Measurements from ENCODE around the gene ETV7.
A peak's percentile ranks its signal among the peaks of the same experiment; 100 is the strongest.

The ETV7 gene

DNA sequence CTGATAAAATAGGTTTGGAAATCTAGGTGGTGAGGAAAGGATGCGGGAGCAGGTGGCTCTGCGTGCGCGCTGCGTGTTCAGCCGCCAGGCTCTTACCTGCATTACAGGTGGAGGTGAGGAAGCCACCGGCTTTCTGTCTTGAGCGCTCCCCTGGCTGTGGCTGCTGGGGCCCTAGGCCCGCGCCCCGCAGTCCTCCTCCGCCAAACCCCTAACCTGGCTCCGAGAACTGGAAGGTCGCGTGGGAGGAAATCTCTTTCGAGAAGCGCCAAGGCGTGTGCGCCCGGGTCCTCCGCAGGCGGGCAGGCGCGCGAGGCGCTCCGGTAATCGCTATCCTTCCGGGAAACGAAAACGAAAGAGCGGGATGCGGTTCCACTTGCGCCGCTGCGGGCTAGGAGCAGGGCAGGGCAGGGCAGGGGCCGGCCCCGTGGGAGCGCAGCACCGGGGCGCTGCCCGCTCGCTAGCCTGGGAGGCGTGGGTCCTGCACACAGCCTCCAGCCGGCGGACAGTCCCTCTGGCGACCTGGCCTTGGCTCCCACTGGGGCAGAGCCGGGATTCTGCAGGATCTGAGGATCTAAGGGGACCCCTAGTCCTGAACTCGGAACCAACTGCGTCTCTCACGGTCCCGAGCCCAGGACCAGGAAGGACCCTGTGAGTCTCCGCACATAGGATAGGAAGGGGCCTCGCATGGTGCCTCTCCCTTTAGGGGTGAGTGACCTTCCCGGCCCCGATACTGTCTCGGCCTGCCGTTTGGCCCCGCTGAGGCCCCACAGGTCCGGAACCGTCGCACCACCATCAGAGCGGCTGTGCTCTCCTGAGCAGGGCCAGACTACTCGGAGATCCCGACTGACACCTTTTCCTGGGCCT, at the start of gene ETV7:
Gene ETV7 (minus strand): TSS at position 230 of the 864 bp plus-strand sequence. CDS start 128 bp downstream, at position 102.
- ATAC-seq, result peak; percentile 45
- TF ChIP-seq ZFP30 (CRISPR knock-in tag; IDR thresholded peaks at IDR 0.05) (no peak), CSDC2 (CRISPR knock-in tag; IDR thresholded peaks at IDR 0.05) (no peak), PATZ1 (CRISPR knock-in tag; IDR thresholded peaks at IDR 0.05; ENCODE audit: borderline replicate concordance) (no peak), TOX (CRISPR knock-in tag; IDR thresholded peaks at IDR 0.05; ENCODE audit: borderline replicate concordance) (no peak), CREB5 (CRISPR knock-in tag; IDR thresholded peaks at IDR 0.05; ENCODE audit: low read depth) (no peak), ARNTL (CRISPR knock-in tag; IDR thresholded peaks at IDR 0.05; ENCODE audit: borderline replicate concordance, low read depth) (no peak), OSR1 (CRISPR knock-in tag; IDR thresholded peaks at IDR 0.05) (no peak), ZFP3 (CRISPR knock-in tag; IDR thresholded peaks at IDR 0.05) (no peak), ZNF70 (CRISPR knock-in tag; IDR thresholded peaks at IDR 0.05) (no peak), RARB (CRISPR knock-in tag; IDR thresholded peaks at IDR 0.05) (no peak), ISL1 (CRISPR knock-in tag; IDR thresholded peaks at IDR 0.05) (no peak), GLIS3 (CRISPR knock-in tag; IDR thresholded peaks at IDR 0.05) (no peak), ZNF8 (CRISPR knock-in tag; IDR thresholded peaks at IDR 0.05) (no peak)
- TF ChIP-seq, protein P1, sequence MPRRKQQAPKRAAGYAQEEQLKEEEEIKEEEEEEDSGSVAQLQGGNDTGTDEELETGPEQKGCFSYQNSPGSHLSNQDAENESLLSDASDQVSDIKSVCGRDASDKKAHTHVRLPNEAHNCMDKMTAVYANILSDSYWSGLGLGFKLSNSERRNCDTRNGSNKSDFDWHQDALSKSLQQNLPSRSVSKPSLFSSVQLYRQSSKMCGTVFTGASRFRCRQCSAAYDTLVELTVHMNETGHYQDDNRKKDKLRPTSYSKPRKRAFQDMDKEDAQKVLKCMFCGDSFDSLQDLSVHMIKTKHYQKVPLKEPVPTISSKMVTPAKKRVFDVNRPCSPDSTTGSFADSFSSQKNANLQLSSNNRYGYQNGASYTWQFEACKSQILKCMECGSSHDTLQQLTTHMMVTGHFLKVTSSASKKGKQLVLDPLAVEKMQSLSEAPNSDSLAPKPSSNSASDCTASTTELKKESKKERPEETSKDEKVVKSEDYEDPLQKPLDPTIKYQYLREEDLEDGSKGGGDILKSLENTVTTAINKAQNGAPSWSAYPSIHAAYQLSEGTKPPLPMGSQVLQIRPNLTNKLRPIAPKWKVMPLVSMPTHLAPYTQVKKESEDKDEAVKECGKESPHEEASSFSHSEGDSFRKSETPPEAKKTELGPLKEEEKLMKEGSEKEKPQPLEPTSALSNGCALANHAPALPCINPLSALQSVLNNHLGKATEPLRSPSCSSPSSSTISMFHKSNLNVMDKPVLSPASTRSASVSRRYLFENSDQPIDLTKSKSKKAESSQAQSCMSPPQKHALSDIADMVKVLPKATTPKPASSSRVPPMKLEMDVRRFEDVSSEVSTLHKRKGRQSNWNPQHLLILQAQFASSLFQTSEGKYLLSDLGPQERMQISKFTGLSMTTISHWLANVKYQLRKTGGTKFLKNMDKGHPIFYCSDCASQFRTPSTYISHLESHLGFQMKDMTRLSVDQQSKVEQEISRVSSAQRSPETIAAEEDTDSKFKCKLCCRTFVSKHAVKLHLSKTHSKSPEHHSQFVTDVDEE (CRISPR knock-in tag; IDR thresholded peaks at IDR 0.05), result no peak
- TF ChIP-seq, protein P2, sequence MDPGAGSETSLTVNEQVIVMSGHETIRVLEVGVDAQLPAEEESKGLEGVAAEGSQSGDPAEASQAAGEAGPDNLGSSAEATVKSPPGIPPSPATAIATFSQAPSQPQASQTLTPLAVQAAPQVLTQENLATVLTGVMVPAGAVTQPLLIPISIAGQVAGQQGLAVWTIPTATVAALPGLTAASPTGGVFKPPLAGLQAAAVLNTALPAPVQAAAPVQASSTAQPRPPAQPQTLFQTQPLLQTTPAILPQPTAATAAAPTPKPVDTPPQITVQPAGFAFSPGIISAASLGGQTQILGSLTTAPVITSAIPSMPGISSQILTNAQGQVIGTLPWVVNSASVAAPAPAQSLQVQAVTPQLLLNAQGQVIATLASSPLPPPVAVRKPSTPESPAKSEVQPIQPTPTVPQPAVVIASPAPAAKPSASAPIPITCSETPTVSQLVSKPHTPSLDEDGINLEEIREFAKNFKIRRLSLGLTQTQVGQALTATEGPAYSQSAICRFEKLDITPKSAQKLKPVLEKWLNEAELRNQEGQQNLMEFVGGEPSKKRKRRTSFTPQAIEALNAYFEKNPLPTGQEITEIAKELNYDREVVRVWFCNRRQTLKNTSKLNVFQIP (CRISPR knock-in tag; IDR thresholded peaks at IDR 0.05; ENCODE audit: borderline replicate concordance, low read depth), result no peak

- TF ChIP-seq ISL1 (CRISPR knock-in tag; IDR thresholded peaks at IDR 0.05), result peak; percentile 16; the same call in 1 of the 2 replicates
- no peak for TF ChIP-seq ARNTL (CRISPR knock-in tag; IDR thresholded peaks at IDR 0.05; ENCODE audit: borderline replicate concordance, low read depth)
- no peak for ATAC-seq
Measured at GRCh38 chr6:36436466-36436865, 49.0 kb upstream of the ETV7 start.

- TF ChIP-seq ZC3H10 (CRISPR knock-in tag; IDR thresholded peaks at IDR 0.05), result no peak
- no peak for TF ChIP-seq PATZ1 (CRISPR knock-in tag; IDR thresholded peaks at IDR 0.05; ENCODE audit: borderline replicate concordance)
- TF ChIP-seq ESRRG (CRISPR knock-in tag; IDR thresholded peaks at IDR 0.05), result no peak
- 0 out of 2 replicates have a peak, but pooled peaks have one; percentile 32 for TF ChIP-seq ISL1 (CRISPR knock-in tag; IDR thresholded peaks at IDR 0.05)
- no peak for TF ChIP-seq CSDC2 (CRISPR knock-in tag; IDR thresholded peaks at IDR 0.05)
- no peak for TF ChIP-seq BACH2 (CRISPR knock-in tag; IDR thresholded peaks at IDR 0.05; ENCODE audit: borderline replicate concordance)
Measured at GRCh38 chr6:36432151-36432671, 44.7 kb upstream of the ETV7 start.

More at GRCh38 chr6:36432151-36432671, 44.7 kb upstream of the ETV7 start:
- peak; percentile 63 for ATAC-seq
